A204.1 (cell line): Measurements from ENCODE around the gene COL20A1.

Source experiments
- FAIRE-seq: peaks from 2 replicates; lab custom pipeline; 2012; peaks lifted over from hg19 to GRCh38; lab: Jason Lieb, UNC

The COL20A1 gene

DNA sequence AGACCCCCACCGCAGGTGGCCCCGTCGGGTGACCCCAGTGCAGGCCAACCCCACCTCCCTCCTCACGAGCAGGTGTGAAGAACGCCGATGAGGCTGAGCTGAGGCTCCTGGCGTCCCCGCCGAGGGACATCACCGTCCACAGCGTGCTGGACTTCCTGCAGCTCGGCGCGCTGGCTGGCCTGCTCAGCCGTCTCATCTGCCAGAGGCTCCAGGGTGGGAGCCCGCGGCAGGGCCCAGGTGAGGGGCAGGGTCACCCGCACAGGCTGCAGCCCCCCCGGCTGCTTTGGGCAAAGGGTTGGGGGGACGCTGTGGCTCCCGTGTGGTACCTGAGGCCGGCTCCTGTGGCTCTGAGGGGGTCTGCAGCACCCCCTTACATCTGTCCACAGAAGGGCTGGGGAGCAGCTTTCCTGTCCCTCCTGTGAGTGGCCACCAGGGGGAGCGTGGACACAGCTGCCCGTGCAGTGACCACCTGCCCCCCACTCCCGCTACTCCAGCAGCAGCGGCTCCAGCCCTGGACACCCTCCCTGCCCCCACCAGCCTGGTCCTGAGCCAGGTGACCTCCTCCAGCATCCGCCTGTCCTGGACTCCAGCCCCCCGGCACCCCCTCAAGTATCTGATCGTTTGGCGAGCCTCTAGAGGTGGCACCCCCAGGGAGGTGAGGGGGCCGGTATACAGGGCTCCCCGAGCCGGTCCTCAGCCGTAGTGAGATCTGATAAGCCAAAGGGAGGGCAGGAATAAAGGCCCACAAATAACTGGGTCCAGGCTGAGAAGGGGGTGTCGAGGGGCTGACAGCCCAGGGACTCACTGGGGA is 16.5 kb downstream of the COL20A1 start:
- FAIRE-seq: no peak

DNA sequence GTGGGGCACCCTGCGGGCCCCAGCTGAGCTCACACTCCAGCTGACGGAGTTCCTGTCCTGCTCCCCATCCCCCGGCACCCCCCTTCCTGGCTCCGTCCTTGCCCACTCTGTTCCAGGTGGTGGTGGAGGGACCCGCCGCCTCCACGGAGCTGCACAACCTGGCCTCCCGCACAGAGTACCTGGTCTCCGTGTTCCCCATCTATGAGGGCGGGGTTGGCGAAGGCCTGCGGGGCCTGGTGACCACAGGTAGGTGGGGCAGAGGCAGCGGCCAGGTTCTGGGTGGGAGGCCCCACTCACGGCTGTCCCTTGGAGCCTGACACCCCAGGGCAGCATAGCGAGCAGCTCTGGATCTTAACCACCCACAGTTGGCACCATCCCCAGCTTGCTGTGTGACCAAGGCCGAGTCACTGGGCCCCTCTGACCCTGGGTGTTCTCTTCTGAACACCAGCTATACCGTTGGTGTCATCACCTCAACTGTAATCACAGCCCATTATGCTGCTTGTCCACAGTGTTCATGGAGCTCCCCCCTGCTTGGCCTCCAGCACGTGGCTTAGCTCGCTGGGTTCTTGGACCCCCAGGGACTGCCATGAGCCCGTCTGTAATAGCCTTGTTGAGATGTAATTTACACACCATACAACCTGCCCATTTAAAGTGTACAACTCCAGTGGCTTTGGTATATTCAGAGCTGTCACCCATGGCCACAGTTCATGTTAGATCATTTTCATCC is 17.4 kb downstream of the COL20A1 start:
- no peak for FAIRE-seq

DNA sequence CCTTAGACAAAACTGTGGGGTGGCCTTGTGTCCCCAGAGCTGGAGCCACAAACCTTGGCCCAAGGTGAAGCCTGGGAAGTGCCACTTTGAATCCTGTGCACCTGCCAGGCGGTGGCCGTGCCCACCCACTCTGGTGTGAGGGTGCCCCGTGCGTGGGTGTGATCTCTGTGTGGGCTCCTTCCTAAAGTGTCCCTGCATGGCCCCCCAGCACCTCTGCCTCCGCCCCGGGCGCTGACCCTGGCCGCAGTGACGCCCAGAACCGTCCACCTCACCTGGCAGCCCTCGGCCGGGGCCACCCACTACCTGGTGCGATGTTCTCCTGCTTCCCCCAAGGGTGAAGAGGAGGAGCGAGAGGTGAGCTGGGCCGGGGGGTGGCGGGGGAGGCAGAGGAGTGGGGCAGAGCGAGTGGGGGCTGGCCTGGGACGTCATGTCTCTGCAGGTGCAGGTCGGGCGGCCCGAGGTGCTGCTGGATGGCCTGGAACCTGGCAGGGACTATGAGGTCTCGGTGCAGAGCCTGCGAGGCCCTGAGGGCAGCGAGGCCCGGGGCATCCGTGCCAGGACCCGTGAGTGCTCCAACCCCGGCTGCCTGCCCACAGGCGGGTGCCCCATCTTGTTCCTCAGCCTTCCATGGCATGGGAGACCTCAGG is 18.3 kb downstream of the COL20A1 start:
- FAIRE-seq: no peak

DNA sequence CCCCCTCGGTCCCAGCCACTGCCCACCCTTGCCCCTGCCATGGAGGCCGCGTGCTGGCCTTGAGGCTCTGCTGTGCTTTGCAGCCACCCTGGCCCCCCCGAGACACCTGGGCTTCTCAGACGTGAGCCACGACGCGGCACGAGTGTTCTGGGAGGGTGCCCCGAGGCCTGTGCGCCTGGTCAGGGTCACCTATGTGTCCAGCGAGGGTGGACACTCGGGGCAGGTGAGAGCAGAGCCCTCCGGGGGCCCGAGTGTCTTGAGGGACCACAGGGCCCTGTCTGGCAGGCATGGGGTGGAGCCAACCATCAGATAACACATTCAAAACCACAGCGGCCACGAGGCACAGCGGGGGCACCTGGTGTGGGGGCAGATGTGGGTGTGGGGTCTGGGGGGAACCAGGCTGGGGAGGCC is 18.9 kb downstream of the COL20A1 start:
- no peak for FAIRE-seq

DNA sequence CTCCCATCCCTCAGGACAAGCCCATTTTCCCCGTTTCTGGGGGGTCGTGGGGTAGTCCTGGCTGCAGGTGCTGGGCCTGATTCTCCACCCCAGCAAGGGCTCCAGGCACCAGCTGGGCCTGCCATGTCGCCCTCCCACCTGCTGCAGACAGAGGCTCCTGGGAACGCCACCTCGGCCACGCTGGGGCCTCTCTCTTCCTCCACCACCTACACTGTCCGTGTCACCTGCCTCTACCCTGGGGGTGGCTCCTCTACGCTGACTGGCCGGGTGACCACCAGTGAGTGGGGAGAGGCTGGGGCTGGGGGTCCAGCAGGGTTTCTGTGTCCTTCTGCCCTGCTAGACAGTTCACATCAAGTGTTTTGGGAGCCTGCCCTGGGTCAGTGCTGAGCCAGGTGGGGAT is 19.3 kb downstream of the COL20A1 start:
- no peak for FAIRE-seq

DNA sequence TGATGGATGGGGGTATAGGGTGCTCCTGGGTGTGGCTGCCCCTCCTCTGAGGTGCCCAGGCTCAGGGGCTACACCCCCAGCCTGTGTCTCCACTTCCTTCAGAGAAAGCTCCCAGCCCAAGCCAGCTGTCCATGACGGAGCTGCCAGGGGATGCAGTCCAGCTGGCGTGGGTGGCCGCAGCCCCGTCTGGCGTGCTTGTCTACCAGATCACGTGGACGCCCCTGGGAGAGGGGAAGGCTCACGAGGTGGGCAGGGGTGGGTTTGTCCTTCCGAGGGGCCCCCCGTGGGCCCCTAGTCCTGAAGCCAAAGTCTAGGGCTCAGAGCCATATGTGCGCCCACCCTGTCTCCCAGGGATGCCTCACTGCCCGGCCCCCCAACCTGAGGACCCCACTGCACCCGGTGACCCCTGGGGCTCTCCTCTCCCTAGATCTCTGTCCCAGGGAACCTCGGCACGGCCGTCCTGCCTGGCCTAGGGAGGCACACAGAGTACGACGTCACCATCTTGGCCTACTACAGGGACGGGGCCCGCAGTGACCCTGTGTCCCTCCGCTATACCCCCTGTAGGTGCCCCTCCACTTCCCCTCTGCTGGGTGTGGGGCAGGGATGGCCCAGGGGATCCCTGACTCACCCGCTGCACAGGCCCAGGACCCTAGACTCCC is 19.8 kb downstream of the COL20A1 start:
- no peak for FAIRE-seq

DNA sequence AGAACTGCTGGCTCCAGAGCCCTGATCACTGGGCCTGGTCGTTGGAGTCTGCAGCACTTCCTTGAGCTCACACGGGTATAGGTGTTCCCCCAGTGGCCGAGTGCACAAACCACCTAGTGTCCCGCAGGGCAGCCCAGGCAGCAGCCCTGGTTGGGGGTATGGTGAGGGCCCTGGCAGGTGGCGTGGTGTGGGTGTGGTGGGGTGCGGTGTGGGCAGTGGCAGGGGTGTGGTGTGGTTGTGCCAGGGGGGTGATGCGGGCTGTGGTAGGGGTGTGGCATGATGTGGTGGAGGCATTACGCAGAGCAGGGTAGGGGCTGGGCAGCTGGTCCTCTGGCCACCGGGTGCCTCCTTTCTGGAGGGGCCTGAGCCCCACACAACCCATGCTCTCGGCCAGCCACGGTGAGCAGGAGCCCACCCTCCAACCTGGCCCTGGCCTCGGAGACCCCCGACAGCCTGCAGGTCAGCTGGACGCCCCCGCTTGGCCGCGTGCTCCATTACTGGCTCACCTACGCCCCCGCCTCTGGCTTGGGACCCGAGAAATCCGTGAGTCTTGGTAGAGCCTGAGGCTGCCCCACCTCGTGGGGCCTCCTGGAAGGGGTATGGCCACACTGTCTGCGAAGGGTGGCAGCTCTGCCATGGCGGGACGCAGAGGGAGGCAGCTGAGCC is 20.5 kb downstream of the COL20A1 start:
- FAIRE-seq: no peak

DNA sequence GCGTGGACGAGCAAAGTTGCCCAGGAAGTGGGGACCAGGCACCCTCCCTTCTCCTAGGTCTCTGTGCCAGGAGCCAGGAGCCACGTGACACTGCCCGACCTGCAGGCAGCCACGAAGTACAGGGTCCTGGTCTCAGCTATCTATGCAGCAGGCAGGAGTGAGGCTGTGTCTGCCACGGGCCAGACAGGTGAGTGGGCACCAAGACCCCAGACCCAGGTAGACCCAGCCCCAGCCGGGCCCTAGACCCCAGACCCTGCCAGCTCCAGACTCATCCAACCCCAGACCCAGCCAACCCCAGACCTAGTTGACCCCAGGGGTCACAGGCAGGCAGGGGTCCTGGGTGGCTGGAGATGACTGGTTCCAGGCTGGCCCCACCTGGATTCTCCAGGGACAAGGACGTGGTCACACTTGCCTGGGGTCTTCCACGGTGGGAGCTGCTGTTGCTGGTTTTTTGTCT is 21.1 kb downstream of the COL20A1 start:
- FAIRE-seq: no peak

DNA sequence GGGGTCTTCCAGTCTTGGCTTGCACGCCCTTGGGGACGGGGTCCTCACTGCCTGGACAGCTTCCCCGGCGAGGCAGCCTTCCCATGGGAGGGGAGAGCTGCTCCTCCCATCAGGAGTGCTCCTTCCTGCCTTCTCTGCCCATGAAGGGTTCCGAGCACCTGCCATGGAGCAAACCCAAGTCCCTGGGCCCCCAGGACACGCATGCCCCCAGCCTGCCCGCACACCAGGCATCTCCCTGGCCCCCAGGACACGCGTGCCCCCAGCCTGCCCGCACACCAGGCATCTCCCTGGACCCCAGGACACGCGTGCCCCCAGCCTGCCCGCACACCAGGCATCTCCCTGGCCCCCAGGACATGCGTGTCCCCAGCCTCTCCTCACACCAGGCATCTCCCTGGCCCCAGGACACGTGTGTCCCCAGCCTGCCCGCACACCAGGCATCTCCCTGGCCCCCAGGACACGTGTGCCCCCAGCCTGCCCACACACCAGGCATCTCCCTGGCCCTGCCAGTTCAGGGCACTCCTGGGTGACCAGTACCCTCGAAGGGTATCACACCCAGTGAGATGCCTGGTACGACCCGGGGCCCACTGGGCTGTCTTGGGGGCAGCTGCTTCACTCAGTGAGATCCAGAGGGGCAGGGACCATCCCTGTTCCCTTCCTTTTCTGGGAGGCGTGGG is 21.7 kb downstream of the COL20A1 start:
- FAIRE-seq: no peak

DNA sequence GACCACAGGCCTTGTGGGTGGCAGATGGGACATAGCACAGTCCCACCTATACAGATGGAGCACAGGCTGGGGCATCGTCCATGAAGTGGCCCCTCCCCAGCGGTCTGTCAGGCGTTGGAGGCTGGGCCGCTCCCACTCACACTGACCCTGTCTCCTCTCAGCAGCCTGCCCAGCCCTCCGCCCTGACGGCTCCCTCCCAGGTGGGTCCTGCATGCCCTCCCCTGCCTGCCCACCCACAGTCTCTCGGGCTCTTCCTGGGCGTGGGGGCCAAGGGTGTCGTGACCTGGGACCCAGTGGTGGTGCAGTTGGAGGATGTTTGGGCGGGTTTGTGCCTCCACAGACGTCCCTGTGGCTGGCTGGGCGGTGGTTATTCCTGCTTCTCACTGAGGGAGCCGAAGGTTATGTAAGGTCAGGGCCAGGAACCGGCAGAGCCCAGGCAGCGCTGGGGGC is 22.3 kb downstream of the COL20A1 start:
- FAIRE-seq: no peak

DNA sequence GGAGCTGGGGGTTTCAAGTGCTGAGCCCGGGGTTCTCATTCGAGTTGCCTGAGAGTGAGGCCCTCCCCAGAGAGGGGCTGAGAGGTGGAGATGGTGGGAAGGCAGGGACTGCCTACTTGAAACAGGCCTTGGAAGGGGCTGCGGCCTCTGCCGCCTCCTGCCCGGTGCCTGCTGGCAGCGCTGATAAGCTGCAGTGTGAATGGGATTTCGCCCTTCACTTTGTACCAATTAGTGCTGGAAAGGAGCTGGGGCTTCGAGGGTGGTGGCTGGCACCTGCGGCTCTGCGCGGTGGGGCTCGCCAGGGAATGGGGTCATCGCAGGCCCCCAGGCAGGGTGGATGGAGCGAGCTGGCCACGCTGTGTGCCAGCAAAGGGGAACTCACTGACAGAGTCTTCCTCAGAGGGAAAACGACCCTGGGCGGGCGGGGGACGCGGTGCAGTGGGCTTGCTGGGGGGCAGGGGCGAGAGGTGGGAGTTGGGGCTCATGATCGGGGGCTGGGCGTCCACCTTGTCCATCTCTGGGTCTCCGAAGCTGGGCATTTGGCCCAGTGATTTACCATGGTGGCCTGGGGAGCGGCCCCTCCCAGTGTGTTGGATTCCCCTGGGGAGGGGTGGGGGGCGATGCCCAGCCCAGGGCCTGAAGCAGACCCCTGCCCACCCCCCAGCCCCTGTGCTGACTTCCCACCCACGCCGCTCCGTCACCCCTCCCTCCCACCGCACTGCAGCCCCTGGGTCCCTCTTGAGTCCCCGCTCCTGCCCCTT is 22.9 kb downstream of the COL20A1 start:
- no peak for FAIRE-seq

DNA sequence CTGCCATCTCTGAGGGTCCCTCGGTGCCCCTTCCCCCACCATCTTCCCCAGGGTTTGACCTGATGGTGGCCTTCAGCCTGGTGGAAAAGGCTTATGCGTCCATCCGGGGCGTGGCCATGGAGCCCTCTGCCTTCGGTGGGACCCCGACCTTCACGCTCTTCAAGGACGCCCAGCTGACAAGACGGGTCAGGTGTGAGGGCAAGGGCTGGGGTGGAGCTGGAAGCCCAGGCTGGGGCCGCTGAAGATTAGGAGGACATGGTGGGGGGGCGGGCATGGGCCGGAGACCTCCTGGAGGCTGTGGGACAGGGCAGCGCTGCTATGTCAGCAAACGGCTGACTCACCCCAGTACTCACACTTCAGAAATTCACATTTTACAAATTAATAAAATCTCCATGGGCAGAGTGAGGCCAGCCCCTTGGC is 23.5 kb downstream of the COL20A1 start:
- no peak for FAIRE-seq

DNA sequence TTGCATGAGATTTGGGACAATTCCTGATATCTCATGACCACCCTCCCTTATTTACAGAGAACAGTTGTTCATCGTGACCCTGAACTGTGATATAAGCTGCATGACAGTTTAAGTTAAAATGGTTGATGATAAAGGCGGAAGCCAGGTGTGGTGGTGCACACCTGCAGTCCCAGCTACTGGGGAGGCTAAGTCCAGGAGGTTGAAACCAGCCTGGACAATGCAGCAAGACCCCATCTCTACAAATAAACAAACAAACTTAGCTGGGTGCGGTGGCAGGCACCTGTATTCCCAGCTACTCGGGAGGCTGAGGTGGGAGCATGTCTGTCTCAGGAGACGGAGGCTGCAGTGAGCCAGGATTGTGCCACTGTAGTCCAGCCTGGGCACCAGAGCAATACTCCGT is 24.1 kb downstream of the COL20A1 start:
- no peak for FAIRE-seq

DNA sequence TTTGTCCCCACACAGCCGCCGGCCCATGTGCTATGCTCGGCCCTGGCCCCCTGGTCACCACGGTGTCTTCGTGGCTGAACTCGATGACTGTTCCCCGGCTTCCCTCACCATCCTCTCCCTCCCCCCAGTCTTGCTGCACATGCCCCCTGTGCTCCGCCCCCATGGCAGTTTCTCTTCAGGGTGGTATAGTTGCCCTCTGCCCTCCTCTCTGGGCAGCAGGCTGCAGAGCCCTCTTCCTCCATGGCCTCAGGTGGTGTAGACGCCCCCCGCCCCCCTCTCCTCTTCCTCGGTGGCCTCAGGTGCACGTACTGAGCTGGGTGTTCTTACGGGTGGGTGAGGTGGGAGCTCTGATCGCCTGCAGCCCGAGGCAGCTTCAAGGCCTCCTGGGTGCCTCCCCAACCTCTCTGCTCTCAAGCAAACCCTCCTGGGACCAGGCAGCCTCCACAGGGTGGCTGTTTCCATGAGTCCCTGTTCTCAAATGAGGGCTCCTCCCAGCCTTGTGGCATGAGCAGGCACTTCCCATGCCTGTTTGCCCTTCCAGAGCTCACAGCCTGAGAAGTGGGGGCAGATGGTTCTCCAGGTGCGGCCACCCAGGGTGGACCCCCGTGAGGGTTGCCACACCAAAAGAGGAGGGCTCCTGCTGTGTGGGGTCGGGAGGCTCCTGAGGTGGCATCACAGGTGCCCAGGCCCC is 24.8 kb downstream of the COL20A1 start:
- no peak for FAIRE-seq

DNA sequence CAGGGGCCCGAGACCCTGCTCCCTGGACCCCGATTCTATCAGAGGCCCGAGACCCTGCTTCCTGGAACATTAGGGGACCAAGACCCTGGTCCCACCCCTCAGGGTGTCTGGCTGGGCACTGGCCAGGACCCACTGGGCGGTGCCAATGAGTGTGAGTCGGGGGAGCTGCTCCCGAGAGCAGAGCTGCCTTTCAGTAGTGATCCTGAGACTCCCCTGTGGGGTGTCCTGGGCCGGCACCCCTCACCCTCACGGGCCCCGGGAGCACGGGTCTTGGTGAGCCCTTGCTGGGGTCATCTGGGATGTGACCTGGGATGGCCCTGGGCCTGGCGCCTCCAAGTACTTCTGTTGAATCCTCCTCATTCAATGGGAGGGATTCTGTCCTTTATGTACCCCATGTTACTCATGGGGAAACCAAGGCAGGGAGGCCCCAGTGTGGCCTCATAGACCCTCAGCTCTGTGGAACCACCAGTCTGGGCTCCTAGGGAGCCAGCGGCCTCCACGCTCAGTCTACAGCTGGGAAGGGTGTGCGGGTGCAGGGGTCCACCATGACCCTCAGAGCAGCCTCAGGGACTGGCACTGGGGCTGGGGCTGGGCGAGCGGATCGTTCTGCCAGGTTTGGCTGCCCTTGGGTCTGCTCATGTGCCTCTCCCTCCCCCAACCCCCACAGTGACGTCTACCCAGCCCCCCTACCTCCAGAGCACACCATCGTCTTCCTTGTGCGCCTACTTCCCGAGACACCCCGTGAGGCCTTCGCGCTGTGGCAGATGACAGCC is 25.6 kb downstream of the COL20A1 start:
- FAIRE-seq: no peak

DNA sequence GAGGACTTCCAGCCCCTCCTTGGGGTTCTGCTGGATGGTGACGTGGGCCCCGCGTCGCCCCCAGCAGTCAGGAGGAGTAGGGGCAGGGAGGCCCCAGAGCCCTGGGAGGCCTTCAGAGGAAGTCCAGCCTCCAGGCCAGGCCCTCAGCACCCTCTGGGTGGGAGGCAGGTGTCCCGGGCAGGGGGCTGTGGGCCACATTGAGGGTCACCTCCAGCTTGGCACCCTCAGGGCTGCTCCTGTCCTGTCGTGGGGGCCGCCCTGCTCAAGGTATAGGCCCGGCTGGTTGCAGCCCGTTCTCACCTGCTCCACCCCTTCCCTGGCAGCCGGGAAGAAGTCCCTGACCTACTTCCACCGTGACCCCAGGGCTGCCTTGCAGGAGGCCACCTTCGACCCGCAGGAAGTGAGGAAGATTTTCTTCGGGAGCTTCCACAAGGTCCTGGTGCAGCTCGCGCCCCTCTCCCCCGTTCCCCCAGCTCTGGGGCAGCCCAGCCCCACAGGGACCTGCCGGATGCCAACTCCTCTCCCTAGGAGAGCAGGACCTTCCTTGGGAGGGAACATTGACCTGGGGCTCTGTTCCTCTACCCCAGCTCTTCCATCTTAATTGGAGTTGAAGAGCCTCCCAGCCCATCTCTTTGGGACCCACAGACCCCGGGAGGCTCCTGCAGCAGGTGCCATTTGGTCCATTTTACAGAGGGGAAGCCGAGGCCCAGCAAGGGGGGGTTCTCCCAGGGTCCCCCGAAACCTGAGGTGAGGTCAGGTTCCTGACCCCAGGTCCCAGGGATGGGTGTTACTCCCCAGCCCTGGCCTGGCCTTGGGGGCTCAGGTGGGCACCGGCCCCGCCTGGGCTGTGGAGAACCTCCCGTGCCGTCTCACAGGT is 26.4 kb downstream of the COL20A1 start:
- FAIRE-seq: no peak

DNA sequence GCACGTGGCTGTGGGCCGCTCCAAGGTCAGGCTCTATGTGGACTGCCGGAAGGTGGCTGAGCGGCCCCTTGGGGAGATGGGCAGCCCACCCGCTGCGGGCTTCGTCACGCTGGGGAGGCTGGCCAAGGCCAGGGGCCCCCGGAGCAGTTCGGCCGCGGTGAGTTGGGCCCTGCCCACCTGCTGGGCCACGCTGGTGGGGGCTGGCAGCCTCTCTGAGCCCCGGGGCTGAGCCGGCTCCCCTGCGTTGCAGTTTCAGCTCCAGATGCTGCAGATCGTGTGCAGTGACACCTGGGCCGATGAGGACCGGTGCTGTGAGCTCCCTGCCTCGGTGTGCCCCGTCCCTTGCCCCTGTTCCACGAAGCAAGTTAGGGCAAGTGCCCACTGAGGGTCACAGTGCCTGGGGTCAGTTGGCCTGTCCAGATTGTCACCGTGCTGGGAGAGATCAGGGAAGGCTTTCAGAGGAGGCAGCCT is 27.1 kb downstream of the COL20A1 start:
- no peak for FAIRE-seq

DNA sequence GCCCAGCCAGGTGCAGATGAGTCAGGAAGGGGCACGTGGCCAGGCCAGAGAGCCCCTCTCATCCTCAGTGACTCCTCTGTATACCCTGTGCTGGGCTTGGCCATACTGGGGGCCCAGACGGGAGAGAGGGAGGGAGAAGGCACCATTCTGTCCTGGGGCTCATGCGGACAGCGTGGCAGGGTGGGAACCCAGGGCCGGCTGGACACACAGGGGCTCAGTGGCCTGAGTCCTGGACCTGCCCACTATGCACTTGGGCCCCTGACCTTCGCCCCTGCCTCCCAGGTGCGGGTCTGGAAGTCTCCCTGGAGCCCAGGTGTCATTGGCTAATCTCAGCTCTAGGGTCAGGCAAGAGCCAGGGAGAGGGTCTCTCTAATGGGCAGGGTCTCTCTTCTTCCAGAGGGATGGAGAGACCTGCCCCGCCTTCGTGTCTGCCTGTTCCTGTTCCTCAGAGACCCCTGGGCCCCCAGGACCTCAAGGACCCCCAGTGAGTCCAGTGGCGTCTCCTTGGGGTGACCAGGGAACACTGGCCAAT is 27.7 kb downstream of the COL20A1 start:
- no peak for FAIRE-seq
